SH-SY5Y (cell line): ENCODE results near the gene RAB36.

Source experiments
- GATA2 ChIP-seq: IDR thresholded peaks from 2 replicates; pipeline ENCODE4 v1.6.1; 2011; ENCODE audit warnings: mild to moderate bottlenecking, low read depth, low read length
- GATA3 ChIP-seq: IDR thresholded peaks from 2 replicates; pipeline ENCODE4 v1.6.1; 2011; ENCODE audit warnings: low read depth, mild to moderate bottlenecking, low read length, moderate library complexity

DNA sequence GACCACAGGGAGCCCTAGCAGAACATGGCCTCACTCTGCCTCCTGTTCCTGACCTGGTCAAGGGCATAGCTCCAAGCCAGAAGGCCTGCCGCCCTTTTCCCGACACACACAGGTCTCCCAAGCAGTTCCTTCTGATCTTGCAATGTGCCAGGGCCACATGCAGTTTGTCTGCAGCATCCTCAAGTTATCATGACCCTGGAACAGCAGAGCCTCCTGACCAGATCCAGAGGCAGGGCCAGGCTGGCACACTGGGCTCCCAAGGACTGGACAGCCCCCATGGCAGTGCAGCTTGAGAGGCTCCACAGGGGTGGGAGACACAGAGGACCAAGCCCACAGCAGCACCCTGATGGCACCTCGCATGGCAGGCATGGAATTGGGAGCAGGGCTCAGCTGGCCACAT, 43.8 kb upstream of the RAB36 start:
- TF ChIP-seq GATA2 (no peak), GATA3 (no peak)
